Stimulated activated CD8-positive, alpha-beta memory T cell treated with anti-CD3 and anti-CD28 coated beads, Interleukin-4, amount 100 ng/mL, for 24 hours (primary cell): ENCODE data around the gene SPECC1.
"Not testable (repeated sequence)": the region's sequence is repeated elsewhere in the genome, so short reads cannot be mapped to it uniquely, and the experiment has no call there.

Source experiments
- DNase-seq: peaks from one replicate; pipeline ENCODE4 v3.0.0-alpha.2; 2020; ENCODE audit warnings: low read depth

The SPECC1 gene

GRCh38 chr17:20173091-20173490 is 163.9 kb downstream of the SPECC1 start:
- no peak for DNase-seq

- no peak for DNase-seq
Observed at GRCh38 chr17:20174588-20175265, 165.6 kb downstream of the SPECC1 start.

- no peak for DNase-seq
Observed at GRCh38 chr17:20179041-20179440, 169.9 kb downstream of the SPECC1 start.

- no peak for DNase-seq
Observed at GRCh38 chr17:20180661-20181060, 171.5 kb downstream of the SPECC1 start.

DNA sequence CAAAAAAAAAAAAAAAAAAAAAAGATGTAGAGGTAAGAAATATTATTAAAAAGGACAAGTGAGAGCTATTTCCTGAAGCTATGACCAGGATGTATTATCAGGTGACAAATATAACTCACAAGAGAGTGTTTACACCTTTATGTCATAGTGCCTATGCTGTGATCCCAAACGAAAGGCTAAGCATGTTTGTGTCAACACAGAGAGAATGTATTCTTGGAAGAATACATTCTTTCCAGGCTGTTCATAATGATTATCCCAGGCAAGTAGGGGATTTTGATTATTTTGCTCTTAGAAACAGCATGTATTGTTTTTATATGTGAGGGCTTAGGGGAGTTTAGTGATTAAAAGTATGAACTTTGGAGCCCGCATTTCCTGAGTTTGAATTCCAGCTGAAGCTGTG is 175.0 kb downstream of the SPECC1 start:
- no peak for DNase-seq

GRCh38 chr17:20184977-20185619 is 175.9 kb downstream of the SPECC1 start:
- DNase-seq = no peak

- DNase-seq = no peak
Observed at GRCh38 chr17:20187049-20187448, 177.9 kb downstream of the SPECC1 start.

DNA sequence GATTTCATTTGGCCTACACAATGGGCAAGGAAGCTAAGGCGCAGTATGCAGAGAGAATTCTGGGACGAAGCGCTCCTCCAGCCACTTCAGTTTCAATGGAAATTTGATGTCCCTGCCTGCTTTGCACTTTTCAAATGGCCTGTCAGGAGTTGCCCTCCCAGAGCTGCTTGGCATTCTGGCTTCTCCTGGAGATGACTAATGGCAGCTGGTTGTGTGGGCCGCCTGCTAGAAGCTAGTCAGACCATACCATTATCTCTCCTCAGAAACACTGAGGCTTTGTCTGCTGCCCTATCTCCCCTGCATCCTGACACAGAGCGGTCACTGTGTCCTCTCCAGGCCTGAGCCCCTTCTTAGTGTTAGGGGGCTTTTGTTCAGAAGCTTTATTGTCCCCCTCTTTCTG is 180.1 kb downstream of the SPECC1 start:
- DNase-seq = no peak

DNA sequence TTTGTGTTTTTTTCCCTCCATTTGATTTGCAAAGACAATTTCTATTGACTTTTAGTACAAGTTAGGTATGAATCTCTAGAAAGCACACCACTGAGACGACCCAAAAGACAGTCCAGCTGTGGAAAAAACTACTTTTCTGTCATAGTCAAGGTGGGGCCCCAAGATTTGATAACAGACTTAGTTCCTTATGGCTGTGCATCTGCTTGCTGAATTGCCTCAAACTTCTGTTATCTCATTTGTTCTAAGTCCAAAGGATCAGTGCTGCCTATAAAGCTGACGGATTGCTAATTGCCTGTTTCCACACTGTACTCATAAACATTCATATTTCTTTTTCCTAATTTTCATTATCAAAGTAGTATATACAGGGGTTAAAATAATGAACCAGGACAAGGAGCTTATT is 180.8 kb downstream of the SPECC1 start:
- DNase-seq = no peak

- DNase-seq = no peak
Observed at GRCh38 chr17:20190605-20191004, 181.4 kb downstream of the SPECC1 start.

DNA sequence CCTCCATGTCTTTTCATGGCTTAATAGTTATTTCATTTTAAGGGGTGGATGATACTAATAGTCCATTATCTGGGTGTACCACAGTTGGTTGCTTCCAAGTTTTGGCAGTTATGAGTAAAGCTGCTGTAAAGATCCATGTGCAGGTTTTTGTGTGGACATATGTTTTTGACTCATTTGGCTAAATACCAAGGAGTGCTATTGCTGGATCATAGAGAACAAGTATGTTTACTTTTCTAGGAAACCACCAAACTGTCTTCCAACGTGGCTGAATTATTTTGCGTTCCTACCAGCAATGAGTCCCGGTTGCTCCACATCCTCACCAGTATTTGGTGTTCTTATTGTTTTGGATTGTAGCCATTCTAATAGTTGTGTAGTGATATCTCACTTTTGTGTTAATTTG is 181.9 kb downstream of the SPECC1 start:
- DNase-seq = no peak

DNA sequence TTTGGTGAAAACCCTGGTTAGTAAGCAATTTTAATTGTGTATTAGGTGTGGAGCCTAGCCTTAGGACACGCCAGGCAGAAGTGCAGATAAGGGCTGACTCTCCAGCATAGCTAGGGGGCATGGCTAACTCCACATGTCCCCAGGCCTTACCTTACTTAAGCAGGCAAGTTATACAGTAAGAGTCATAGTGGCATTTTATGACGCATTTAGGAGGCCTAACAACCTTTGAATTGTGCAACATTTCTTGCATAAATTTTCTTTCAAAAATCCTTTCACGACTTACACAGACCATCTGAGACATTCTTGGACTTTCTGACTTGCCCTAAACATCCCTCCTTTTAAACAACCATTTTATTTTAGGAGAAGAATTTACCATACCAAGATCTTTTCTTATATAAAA is 187.1 kb downstream of the SPECC1 start:
- not testable (repeated sequence) for DNase-seq

GRCh38 chr17:20197272-20197926 is 188.2 kb downstream of the SPECC1 start:
- DNase-seq = no peak

GRCh38 chr17:20200016-20200795 is 191.0 kb downstream of the SPECC1 start:
- no peak for DNase-seq

DNA sequence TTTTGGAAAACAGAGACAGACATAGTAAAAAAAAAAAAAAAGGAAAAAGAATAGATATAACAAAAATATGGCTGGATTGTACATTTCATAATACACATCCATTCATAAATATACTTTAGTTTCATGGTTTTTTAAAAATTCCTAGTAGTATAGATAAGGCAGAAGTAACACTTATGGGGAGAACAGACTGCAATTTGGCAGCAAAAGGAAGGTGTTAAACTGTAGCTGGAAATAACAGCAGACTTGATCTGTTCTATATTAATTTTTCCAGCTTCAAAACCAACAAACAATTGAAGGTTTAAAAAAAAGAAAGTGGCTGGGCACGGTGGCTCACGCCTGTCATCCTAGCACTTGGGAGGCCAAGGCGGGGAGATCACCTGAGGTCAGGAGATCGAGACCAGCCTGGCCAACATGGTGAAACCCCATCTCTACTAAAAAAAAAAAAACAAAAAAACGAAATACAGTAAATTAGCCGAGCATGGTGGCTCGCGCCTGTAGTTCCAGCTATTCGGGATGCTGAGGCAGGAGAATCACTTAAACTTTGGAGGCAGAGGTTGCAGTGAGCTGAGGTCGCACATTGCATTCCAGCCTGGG is 191.8 kb downstream of the SPECC1 start:
- DNase-seq = no peak

- no peak for DNase-seq
Observed at GRCh38 chr17:20202141-20202621, 193.0 kb downstream of the SPECC1 start.

DNA sequence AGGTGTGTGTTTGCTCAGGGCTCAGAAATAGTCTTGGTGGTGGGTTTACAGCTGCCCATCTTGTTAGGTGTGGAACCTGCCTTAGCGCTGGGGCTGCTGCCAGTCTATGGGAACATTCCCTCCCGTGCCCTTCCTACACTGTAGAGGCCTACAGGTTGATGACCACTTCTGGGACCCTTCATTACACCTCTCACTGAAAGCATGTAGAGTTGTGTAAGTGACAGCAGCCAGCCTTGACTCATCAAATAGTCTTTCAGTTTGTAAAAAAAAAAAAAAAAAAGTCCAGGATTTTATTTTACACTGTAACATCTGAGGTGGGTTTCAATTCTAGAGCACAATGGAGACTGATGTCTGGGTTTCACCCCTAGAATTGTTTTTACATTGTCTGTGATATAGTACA is 193.9 kb downstream of the SPECC1 start:
- no peak for DNase-seq

DNA sequence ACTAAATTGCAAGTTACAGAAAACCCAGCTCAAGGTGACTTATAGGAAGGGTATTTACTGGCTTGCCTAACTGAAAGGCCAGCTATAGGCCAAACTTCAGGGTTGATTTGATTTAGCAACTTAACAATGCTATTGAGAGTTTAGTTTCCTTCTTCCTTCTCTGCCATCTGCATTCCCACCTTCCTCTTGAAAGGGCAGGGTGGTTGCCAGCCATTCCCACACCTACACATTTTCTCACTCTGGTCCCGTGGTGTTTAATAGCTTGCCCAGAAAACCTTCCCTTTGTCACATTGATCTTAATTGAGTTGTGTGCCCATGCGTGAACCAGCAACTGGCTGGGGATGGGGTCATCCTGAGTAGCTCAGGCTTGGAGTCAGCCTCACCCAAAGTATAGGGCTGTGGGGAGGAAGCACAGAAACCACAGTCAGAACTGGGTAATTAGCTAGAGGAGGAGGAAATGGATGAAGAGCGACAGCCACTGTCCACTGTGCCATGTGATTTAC is 194.7 kb downstream of the SPECC1 start:
- no peak for DNase-seq

DNA sequence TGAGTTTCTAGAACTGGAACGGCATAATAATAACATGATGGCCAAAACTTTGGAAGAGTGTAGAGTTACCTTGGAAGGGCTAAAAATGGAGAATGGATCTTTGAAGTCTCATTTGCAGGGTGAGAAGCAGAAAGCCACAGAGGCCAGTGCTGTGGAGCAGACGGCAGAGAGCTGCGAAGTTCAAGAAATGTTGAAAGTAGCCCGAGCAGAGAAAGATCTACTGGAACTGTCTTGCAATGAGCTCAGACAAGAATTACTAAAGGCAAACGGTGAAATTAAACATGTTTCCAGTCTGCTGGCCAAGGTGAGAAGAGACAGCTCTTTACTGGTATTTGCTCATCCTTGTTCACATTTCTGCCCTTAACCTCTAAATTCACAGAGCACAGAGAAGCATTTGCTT is 196.4 kb downstream of the SPECC1 start:
- no peak for DNase-seq

- peak; percentile 21 for DNase-seq
Observed at GRCh38 chr17:20206068-20206467, 196.9 kb downstream of the SPECC1 start.

DNA sequence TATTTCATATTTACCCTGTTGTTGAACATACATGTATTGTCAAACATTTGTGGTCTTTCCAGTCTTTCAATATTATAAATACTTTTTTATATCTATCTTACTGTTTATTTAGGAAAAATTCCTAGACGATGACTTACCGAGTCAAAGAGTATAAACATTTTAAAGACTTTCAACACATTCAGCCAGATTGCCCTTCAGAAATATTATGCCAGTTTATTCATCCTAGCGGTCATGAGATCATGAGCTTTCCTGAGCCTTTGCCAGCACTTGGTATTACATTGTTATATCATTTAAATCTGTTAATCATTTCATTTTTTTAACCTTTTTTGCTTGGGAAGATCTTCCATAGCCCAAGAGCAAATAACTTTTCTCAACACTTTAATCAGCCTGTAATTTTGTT is 197.4 kb downstream of the SPECC1 start:
- no peak for DNase-seq
